ENCODE results near the gene GALNT9.

GALNT9 gene

DNA sequence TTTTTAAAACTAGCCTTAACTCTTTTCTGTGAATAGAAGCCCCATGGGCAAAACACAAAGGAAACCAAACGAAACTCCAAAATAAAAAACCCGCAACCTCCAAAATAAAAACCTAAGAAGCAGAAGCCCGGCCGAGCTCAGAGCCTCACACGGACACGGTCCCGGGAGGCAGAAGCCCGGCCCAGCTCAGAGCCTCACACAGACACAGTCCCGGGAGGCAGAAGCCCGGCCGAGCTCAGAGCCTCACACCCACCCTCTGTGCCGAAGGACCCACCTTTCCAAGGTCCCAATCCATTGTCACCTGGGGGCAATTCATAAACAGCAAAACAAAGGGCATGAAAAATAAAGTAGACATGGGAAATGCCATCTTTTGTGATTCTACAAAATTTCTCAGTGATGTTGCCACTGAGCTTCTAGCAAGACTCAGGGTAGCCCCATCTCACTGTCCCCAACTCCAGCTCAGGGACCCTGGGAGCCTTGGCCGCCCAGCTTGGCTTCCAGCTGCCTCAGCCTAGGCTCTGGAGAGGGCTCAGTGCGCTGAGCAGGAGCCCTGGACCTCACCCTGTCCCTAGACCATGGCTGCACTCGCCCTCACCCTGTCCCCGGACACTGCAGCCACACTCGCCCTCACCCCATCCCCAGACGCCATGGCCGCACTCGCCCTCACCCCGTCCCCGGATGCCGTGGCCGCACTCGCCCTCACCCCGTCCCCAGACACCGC lies 82.2 kb downstream of the GALNT9 start:
- Histone ChIP-seq H2BK12ac (ENCODE audit: low read length) (peak overlapping the region; percentile 84), H4K8ac (ENCODE audit: low read depth, low read length) (no peak overlapping the region), H3K4ac (ENCODE audit: low read length) (no peak overlapping the region), H3K18ac (ENCODE audit: low read length) (peak overlapping the region; percentile 87), H4K91ac (ENCODE audit: low read depth, low read length, poor library complexity) (no peak overlapping the region), H3K27ac (replicated peaks; ENCODE audit: low read length) (no peak overlapping the region), H3K9me3 (replicated peaks in 1 of 2; ENCODE audit: control insufficient read depth in 2 of 2, insufficient read depth in 1 of 2, low read depth in 1 of 2, low read length in 2 of 2) (peaks cover 0 to 1% of the 10 kb centered on the region in 2 donors), H2BK120ac (ENCODE audit: low read depth, low read length) (no peak overlapping the region), H3K4me3 (ENCODE audit: low read length in 2 of 2) (no peak overlapping the region), H3K14ac (ENCODE audit: low read length) (peak overlapping the region; percentile 38), H2AFZ (ENCODE audit: low read length) (no peak overlapping the region), H3K27me3 (ENCODE audit: control insufficient read depth in 3 of 3, insufficient read depth in 3 of 3, low read depth in 1 of 3, low read length in 3 of 3) (peaks cover 0 to 23% (median 0%) of the 10 kb centered on the region in 3 experiments), H2AK5ac (ENCODE audit: low read depth, low read length) (no peak overlapping the region), H3K23ac (ENCODE audit: low read depth, low read length, poor library complexity) (peak overlapping the region; percentile 91), H3K9ac (ENCODE audit: low read depth, low read length, poor library complexity) (peak overlapping the region; percentile 70), H3K36me3 (replicated peaks in 1 of 2; ENCODE audit: control insufficient read depth in 2 of 2, insufficient read depth in 2 of 2, low read length in 2 of 2) (no peaks in the 10 kb centered on the region), H2BK15ac (ENCODE audit: low read length) (peak overlapping the region; percentile 98), H3K4me1 (ENCODE audit: control insufficient read depth in 2 of 2, insufficient read depth in 1 of 2, low read depth in 1 of 2, low read length in 2 of 2) (no peaks in the 10 kb centered on the region), H3K4me2 (ENCODE audit: insufficient read depth, low read length, poor library complexity, severe bottlenecking) (no peak overlapping the region), H3K79me1 (ENCODE audit: low read depth, low read length) (no peaks in the 10 kb centered on the region), H2BK5ac (ENCODE audit: low read length) (no peak overlapping the region)
- no CpG with 5 or more reads among the region's 27 CpGs for WGBS, 2 donors (ENCODE audit: extremely low coverage in 2 of 2, insufficient read length in 2 of 2, insufficient replicate concordance in 1 of 2)
- DNase-seq (ENCODE audit: low spot score) = no peak

DNA sequence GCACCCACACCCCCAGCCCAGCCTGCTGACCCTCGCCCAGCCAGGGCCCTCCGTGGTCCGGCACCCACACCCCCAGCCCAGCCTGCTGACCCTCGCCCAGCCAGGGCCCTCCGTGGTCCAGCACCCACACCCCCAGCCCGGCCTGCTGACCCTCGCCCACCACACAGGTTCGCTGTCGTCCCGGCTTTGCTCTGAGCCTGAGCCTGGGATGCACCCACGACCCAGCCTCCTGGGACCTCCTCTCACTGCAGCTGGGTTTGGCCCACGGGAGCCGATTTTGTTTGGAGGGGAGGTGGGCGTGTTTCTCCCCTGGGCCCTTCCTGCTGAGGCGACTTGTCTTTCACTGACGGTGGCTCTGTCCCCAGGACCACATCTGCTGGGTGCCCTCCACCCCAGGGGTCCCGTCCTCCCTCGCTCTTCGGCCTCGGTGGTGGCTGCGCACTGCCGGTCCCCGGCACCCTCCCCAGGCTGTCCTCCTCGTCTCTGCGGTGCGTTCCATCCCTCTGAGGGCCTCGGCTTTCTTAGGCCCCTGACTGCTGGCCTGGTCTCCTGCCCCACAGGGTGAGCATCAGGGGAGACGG lies 83.8 kb downstream of the GALNT9 start:
- no peak overlapping the region for H3K9ac ChIP-seq (ENCODE audit: low read depth, low read length, poor library complexity)
- H2BK5ac ChIP-seq (ENCODE audit: low read length) = no peak overlapping the region
- no peak overlapping the region for H2BK15ac ChIP-seq (ENCODE audit: low read length)
- no peak overlapping the region for H3K4me3 ChIP-seq (ENCODE audit: low read length in 2 of 2)
- no peak overlapping the region for H2AFZ ChIP-seq (ENCODE audit: low read length)
- peaks cover 0 to 20% (median 0%) of the 10 kb centered on the region in 3 experiments for H3K27me3 ChIP-seq (ENCODE audit: control insufficient read depth in 3 of 3, insufficient read depth in 3 of 3, low read depth in 1 of 3, low read length in 3 of 3)
- no peak overlapping the region for H3K4ac ChIP-seq (ENCODE audit: low read length)
- H3K4me2 ChIP-seq (ENCODE audit: insufficient read depth, low read length, poor library complexity, severe bottlenecking) = no peak overlapping the region
- H3K23ac ChIP-seq (ENCODE audit: low read depth, low read length, poor library complexity) = no peak overlapping the region
- no peak overlapping the region for H2BK120ac ChIP-seq (ENCODE audit: low read depth, low read length)
- H2BK12ac ChIP-seq (ENCODE audit: low read length) = no peak overlapping the region
- H3K4me1 ChIP-seq (ENCODE audit: control insufficient read depth in 2 of 2, insufficient read depth in 1 of 2, low read depth in 1 of 2, low read length in 2 of 2) = no peaks in the 10 kb centered on the region
- H3K14ac ChIP-seq (ENCODE audit: low read length) = no peak overlapping the region
- no peak overlapping the region for H4K8ac ChIP-seq (ENCODE audit: low read depth, low read length)
- no peaks in the 10 kb centered on the region for H3K36me3 ChIP-seq (replicated peaks in 1 of 2; ENCODE audit: control insufficient read depth in 2 of 2, insufficient read depth in 2 of 2, low read length in 2 of 2)
- H2AK5ac ChIP-seq (ENCODE audit: low read depth, low read length) = peak overlapping the region; percentile 28
- peaks cover 0 to 1% of the 10 kb centered on the region in 2 donors for H3K9me3 ChIP-seq (replicated peaks in 1 of 2; ENCODE audit: control insufficient read depth in 2 of 2, insufficient read depth in 1 of 2, low read depth in 1 of 2, low read length in 2 of 2)
- no peak for DNase-seq (ENCODE audit: low spot score)
- H4K91ac ChIP-seq (ENCODE audit: low read depth, low read length, poor library complexity) = no peak overlapping the region
- WGBS, 2 donors (ENCODE audit: extremely low coverage in 2 of 2, insufficient read length in 2 of 2, insufficient replicate concordance in 1 of 2) = no CpG with 5 or more reads among the region's 28 CpGs
- H3K79me1 ChIP-seq (ENCODE audit: low read depth, low read length) = no peaks in the 10 kb centered on the region
- H3K18ac ChIP-seq (ENCODE audit: low read length) = peak overlapping the region; percentile 83
- no peak overlapping the region for H3K27ac ChIP-seq (replicated peaks; ENCODE audit: low read length)

DNA sequence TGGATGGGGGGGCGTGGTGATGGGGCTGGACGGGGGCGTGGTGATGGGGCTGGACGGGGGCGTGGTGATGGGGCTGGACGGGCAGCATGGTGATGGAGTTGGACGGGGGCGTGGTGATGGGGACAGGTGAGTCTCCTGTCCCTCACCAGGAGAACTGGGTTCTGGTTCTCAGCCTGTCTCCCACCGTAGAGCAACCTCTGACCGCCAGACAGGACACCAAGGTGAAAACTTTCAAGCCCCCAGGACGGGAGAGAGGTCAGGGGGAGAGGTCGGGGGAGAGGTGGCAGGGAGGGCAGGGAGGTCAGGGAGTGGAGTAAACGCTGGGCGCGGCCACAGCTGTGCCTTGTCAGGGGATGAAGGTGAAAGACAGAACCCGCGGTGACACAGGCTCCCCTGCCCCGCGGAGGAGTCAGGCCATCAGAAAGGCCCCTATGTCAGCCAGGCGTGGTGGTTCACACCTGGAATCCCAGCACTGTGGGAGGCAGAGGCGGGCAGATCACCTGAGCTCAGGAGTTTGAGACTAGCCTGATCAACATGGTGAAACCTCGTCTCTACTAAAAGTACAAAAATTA lies 84.6 kb downstream of the GALNT9 start:
- H3K27ac ChIP-seq (replicated peaks; ENCODE audit: low read length) = no peak overlapping the region
- no peak for DNase-seq (ENCODE audit: low spot score)
- no peak overlapping the region for H2AFZ ChIP-seq (ENCODE audit: low read length)
- H2BK5ac ChIP-seq (ENCODE audit: low read length) = no peak overlapping the region
- H3K4me3 ChIP-seq (ENCODE audit: low read length in 2 of 2) = no peak overlapping the region
- peak overlapping the region; percentile 43 for H3K23ac ChIP-seq (ENCODE audit: low read depth, low read length, poor library complexity)
- H2AK5ac ChIP-seq (ENCODE audit: low read depth, low read length) = peak overlapping the region; percentile 52
- H3K79me1 ChIP-seq (ENCODE audit: low read depth, low read length) = no peaks in the 10 kb centered on the region
- no peak overlapping the region for H4K8ac ChIP-seq (ENCODE audit: low read depth, low read length)
- H2BK15ac ChIP-seq (ENCODE audit: low read length) = no peak overlapping the region
- no peak overlapping the region for H3K14ac ChIP-seq (ENCODE audit: low read length)
- no peak overlapping the region for H3K4ac ChIP-seq (ENCODE audit: low read length)
- H3K18ac ChIP-seq (ENCODE audit: low read length) = no peak overlapping the region
- no CpG with 5 or more reads among the region's 22 CpGs for WGBS, 2 donors (ENCODE audit: extremely low coverage in 2 of 2, insufficient read length in 2 of 2, insufficient replicate concordance in 1 of 2)
- H3K4me1 ChIP-seq (ENCODE audit: control insufficient read depth in 2 of 2, insufficient read depth in 1 of 2, low read depth in 1 of 2, low read length in 2 of 2) = no peaks in the 10 kb centered on the region
- no peak overlapping the region for H3K4me2 ChIP-seq (ENCODE audit: insufficient read depth, low read length, poor library complexity, severe bottlenecking)
- H4K91ac ChIP-seq (ENCODE audit: low read depth, low read length, poor library complexity) = no peak overlapping the region
- no peak overlapping the region for H2BK12ac ChIP-seq (ENCODE audit: low read length)
- no peak overlapping the region for H3K9ac ChIP-seq (ENCODE audit: low read depth, low read length, poor library complexity)
- no peak overlapping the region for H2BK120ac ChIP-seq (ENCODE audit: low read depth, low read length)
- H3K9me3 ChIP-seq (replicated peaks in 1 of 2; ENCODE audit: control insufficient read depth in 2 of 2, insufficient read depth in 1 of 2, low read depth in 1 of 2, low read length in 2 of 2) = no peaks in the 10 kb centered on the region
- H3K27me3 ChIP-seq (ENCODE audit: control insufficient read depth in 3 of 3, insufficient read depth in 3 of 3, low read depth in 1 of 3, low read length in 3 of 3) = peaks cover 0 to 20% (median 0%) of the 10 kb centered on the region in 3 experiments
- H3K36me3 ChIP-seq (replicated peaks in 1 of 2; ENCODE audit: control insufficient read depth in 2 of 2, insufficient read depth in 2 of 2, low read length in 2 of 2) = no peaks in the 10 kb centered on the region

DNA sequence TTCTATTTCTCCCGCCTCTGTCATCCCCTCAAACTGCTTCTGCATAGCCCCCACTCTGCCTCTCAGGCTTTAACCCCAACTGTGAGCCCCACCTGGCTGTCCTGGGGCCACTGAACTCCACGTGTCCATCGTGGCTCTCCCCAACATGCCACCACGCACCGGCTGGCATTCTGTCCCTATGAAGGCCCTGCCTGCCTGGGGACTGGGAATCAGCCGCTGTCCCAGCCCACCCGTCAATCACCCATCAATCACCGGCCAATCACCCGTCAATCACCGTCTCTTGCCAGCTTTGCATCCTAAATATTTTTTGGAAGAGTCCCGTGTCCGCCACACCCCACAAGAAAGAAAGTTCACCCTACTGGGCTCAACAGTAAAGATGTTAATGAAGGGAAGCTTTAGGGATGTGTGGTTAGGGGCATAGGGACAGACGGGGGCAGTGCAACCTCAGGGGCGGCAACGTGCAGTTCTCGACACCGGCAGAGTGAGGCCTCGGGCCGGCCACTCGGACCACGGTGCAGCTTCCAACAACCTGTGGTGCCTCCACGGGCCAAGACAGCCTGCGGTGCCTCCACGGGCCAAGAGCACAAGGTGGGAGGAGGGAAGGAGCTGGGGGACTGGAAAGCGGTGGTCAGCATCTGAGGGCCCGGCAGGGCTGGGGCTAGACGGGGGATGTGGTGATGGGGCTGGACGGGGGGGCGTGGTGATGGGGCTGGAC lies 85.6 kb downstream of the GALNT9 start:
- no peak overlapping the region for H3K9ac ChIP-seq (ENCODE audit: low read depth, low read length, poor library complexity)
- H4K91ac ChIP-seq (ENCODE audit: low read depth, low read length, poor library complexity) = no peak overlapping the region
- H3K9me3 ChIP-seq (replicated peaks in 1 of 2; ENCODE audit: control insufficient read depth in 2 of 2, insufficient read depth in 1 of 2, low read depth in 1 of 2, low read length in 2 of 2) = no peaks in the 10 kb centered on the region
- no peak overlapping the region for H2BK5ac ChIP-seq (ENCODE audit: low read length)
- H3K36me3 ChIP-seq (replicated peaks in 1 of 2; ENCODE audit: control insufficient read depth in 2 of 2, insufficient read depth in 2 of 2, low read length in 2 of 2) = no peaks in the 10 kb centered on the region
- H3K4me1 ChIP-seq (ENCODE audit: control insufficient read depth in 2 of 2, insufficient read depth in 1 of 2, low read depth in 1 of 2, low read length in 2 of 2) = no peaks in the 10 kb centered on the region
- no peak overlapping the region for H2AFZ ChIP-seq (ENCODE audit: low read length)
- no peak overlapping the region for H3K4ac ChIP-seq (ENCODE audit: low read length)
- peak overlapping the region; percentile 17 for H4K8ac ChIP-seq (ENCODE audit: low read depth, low read length)
- no peak overlapping the region for H2AK5ac ChIP-seq (ENCODE audit: low read depth, low read length)
- H2BK12ac ChIP-seq (ENCODE audit: low read length) = no peak overlapping the region
- peak overlapping the region; percentile 57 for H3K18ac ChIP-seq (ENCODE audit: low read length)
- no peak overlapping the region for H3K14ac ChIP-seq (ENCODE audit: low read length)
- WGBS, 2 donors (ENCODE audit: extremely low coverage in 2 of 2, insufficient read length in 2 of 2, insufficient replicate concordance in 1 of 2) = no CpG with 5 or more reads among the region's 29 CpGs
- no peak overlapping the region for H3K4me3 ChIP-seq (ENCODE audit: low read length in 2 of 2)
- peaks cover 0 to 16% (median 0%) of the 10 kb centered on the region in 3 experiments for H3K27me3 ChIP-seq (ENCODE audit: control insufficient read depth in 3 of 3, insufficient read depth in 3 of 3, low read depth in 1 of 3, low read length in 3 of 3)
- no peak overlapping the region for H2BK15ac ChIP-seq (ENCODE audit: low read length)
- no peak overlapping the region for H2BK120ac ChIP-seq (ENCODE audit: low read depth, low read length)
- H3K79me1 ChIP-seq (ENCODE audit: low read depth, low read length) = no peaks in the 10 kb centered on the region
- DNase-seq (ENCODE audit: low spot score) = no peak
- no peak overlapping the region for H3K4me2 ChIP-seq (ENCODE audit: insufficient read depth, low read length, poor library complexity, severe bottlenecking)
- H3K27ac ChIP-seq (replicated peaks; ENCODE audit: low read length) = no peak overlapping the region
- no peak overlapping the region for H3K23ac ChIP-seq (ENCODE audit: low read depth, low read length, poor library complexity)
